Suprapubic skin (tissue), 4 donors: Measurements from ENCODE around the gene NFIL3. TPM values are rescaled to one million over a fixed set of nuclear protein-coding genes. Genes with fewer than 3 reads are reported as not detected.

Experiments
- DNase-seq, 2 donors: peaks; one replicate each; pipeline ENCODE4 v3.0.0-alpha.2; 2019; ENCODE audit warnings: low spot score in 2 of 2
- H3K27ac ChIP-seq: fragments of 200-600 bp; sonication (generic); one replicate; pipeline ENCODE4 v1.5.1; 2019
- H3K27me3 ChIP-seq: fragments of 200-600 bp; sonication (generic); one replicate; pipeline ENCODE4 v1.5.1; 2019
- H3K36me3 ChIP-seq: fragments of 200-600 bp; sonication (generic); one replicate; pipeline ENCODE4 v1.5.1; 2019
- H3K4me1 ChIP-seq: fragments of 200-600 bp; sonication (generic); one replicate; pipeline ENCODE4 v1.5.1; 2019
- H3K4me3 ChIP-seq: fragments of 200-600 bp; sonication (generic); one replicate; pipeline ENCODE4 v1.5.1; 2019; ENCODE audit warnings: mild to moderate bottlenecking
- H3K9me3 ChIP-seq: fragments of 200-600 bp; sonication (generic); one replicate; pipeline ENCODE4 v1.5.1; 2019
- CTCF ChIP-seq, 2 donors: fragments of 200-600 bp in 1 of 2; fragments of 450-650 bp in 1 of 2; sonication (generic) in 1 of 2; IDR thresholded peaks; one replicate each; pipeline ENCODE4 v1.5.1; 2016 to 2019; ENCODE audit warnings: antibody characterized with exemption in 2 of 2, mild to moderate bottlenecking in 1 of 2, moderate library complexity in 1 of 2
- EP300 ChIP-seq: sonication (generic); formaldehyde crosslinking; IDR thresholded peaks from one replicate; pipeline ENCODE4 v1.6.1; 2017; ENCODE audit warnings: antibody characterized with exemption
- POLR2A ChIP-seq, 2 donors: fragments of 450-650 bp; IDR thresholded peaks; one replicate each; pipeline ENCODE4 v1.6.1; 2017; ENCODE audit warnings: antibody characterized with exemption in 2 of 2, mild to moderate bottlenecking in 2 of 2, moderate library complexity in 2 of 2
- POLR2AphosphoS5 ChIP-seq, 3 donors: sonication (generic); formaldehyde crosslinking; IDR thresholded peaks; one replicate each; pipeline ENCODE4 v1.6.1; 2017; ENCODE audit warnings: antibody characterized with exemption in 3 of 3
- WGBS: methylation state at CpG from one replicate; pipeline ENCODE4 v1.1.5; 2018; 5-methylcytosine and 5-hydroxymethylcytosine counted together
- total RNA-seq, 4 donors: library from RNA; depleted of rRNA; stranded (reverse); fragments of >200 nt; gene quantifications; one replicate each; pipeline ENCODE4 v1.1.0, GENCODE V29; 2016

NFIL3 gene
- total RNA-seq, 4 donors from 2014 or later = 28.0 to 58.5 (median 37.8) TPM

DNA sequence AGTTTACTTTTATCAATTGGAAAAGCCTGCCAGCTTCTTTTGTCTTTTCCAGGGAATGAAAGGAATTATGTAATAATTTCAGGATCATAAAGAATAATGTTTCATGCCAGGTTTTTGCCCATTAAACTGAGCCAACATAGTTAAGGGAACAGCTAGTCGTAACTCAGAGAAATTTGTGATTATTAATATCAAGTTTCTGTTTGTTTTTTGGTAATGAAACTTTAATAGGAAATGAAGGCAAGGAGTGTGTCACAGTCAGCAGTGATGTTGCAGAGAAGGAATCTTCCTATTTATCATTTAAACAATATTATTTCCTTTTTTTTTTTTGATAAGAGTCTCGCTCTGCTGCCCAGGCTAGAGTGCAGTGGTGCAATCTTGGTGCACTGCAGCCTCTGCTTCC lies 10.7 kb downstream of the NFIL3 start:
- H3K9me3 ChIP-seq = no peaks in the 10 kb centered on the region
- H3K4me1 ChIP-seq = peaks cover 24% of the 10 kb centered on the region
- 85% methylated on average over 2 of the region's 2 CpGs for whole genome bisulfite sequencing

DNA sequence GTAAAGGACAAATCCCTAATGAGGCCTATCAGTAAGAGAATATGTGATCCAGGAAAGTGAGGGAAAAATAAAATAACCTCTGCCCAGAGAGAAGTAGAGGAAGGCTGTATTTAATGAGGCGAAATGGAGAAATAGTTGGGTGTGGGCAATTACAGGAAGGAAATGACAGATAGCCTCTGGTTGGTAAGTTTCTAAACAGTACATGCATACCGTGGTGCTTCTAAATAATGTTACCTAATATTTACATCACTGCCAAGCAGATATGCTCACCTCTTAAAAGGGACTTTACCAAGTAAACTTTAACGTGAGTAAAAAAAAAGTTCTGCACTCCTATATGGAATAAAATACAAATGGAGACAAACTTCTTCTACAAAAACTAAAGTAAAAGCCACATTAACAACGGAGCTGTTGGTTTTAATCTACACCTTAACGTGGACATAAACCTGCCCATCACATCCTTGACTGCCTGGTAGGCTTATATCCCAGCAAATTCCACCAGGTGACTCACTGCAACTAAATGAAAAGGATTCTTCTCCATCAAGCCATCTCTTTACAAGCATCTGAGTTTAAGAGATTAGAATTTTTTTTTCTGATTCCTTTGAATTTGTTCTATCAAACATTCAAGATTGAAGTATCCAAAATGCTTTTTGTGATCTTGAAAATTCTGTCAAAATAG lies 12.4 kb downstream of the NFIL3 start:
- no peak for DNase-seq
- 65% methylated on average over 5 of the region's 5 CpGs for WGBS

More for the DNA sequence above, 10.7 kb downstream of the NFIL3 start:
- H3K27ac ChIP-seq = no peak overlapping the region
- no peaks in the 10 kb centered on the region for H3K27me3 ChIP-seq
- peaks cover 24% of the 10 kb centered on the region for H3K36me3 ChIP-seq
- no peak for DNase-seq
- H3K4me3 ChIP-seq = no peak overlapping the region
- TF ChIP-seq CTCF (IDR thresholded peaks at IDR 0.05) = no peak
- no peak for TF ChIP-seq POLR2A (IDR thresholded peaks at IDR 0.05)
- TF ChIP-seq POLR2AphosphoS5 (IDR thresholded peaks at IDR 0.05) = no peak
- TF ChIP-seq EP300 = no peak

GRCh38 chr9:91410161-91410560 lies 13.5 kb downstream of the NFIL3 start:
- peaks cover 34% of the 10 kb centered on the region for H3K36me3 ChIP-seq
- H3K9me3 ChIP-seq = no peaks in the 10 kb centered on the region
- H3K27me3 ChIP-seq = no peaks in the 10 kb centered on the region
- H3K27ac ChIP-seq = no peak overlapping the region
- TF ChIP-seq POLR2AphosphoS5 (IDR thresholded peaks at IDR 0.05) (no peak), EP300 (no peak), CTCF (IDR thresholded peaks at IDR 0.05) (no peak), POLR2A (IDR thresholded peaks at IDR 0.05) (no peak)
- H3K4me3 ChIP-seq = no peak overlapping the region
- DNase-seq = no peak
- peaks cover 14% of the 10 kb centered on the region for H3K4me1 ChIP-seq
- 94% methylated on average over 12 of the region's 12 CpGs for WGBS

More for the DNA sequence above, 12.4 kb downstream of the NFIL3 start:
- no peaks in the 10 kb centered on the region for H3K9me3 ChIP-seq
- no peak overlapping the region for H3K4me3 ChIP-seq
- H3K4me1 ChIP-seq = peaks cover 20% of the 10 kb centered on the region
- H3K27me3 ChIP-seq = no peaks in the 10 kb centered on the region
- no peak overlapping the region for H3K27ac ChIP-seq
- TF ChIP-seq EP300 (no peak), POLR2A (IDR thresholded peaks at IDR 0.05) (no peak), POLR2AphosphoS5 (IDR thresholded peaks at IDR 0.05) (no peak), CTCF (IDR thresholded peaks at IDR 0.05) (no peak)
- H3K36me3 ChIP-seq = peaks cover 34% of the 10 kb centered on the region

GRCh38 chr9:91408475-91408874 lies 15.2 kb downstream of the NFIL3 start:
- Histone ChIP-seq H3K36me3 (peaks cover 34% of the 10 kb centered on the region), H3K4me1 (peaks cover 11% of the 10 kb centered on the region), H3K27me3 (no peaks in the 10 kb centered on the region), H3K9me3 (no peaks in the 10 kb centered on the region), H3K4me3 (no peak overlapping the region), H3K27ac (no peak overlapping the region)
- 98% methylated on average over 1 of the region's 1 CpG for WGBS
- TF ChIP-seq POLR2AphosphoS5 (IDR thresholded peaks at IDR 0.05) (no peak), POLR2A (IDR thresholded peaks at IDR 0.05) (no peak), EP300 (no peak), CTCF (IDR thresholded peaks at IDR 0.05) (no peak)
- no peak for DNase-seq

DNA sequence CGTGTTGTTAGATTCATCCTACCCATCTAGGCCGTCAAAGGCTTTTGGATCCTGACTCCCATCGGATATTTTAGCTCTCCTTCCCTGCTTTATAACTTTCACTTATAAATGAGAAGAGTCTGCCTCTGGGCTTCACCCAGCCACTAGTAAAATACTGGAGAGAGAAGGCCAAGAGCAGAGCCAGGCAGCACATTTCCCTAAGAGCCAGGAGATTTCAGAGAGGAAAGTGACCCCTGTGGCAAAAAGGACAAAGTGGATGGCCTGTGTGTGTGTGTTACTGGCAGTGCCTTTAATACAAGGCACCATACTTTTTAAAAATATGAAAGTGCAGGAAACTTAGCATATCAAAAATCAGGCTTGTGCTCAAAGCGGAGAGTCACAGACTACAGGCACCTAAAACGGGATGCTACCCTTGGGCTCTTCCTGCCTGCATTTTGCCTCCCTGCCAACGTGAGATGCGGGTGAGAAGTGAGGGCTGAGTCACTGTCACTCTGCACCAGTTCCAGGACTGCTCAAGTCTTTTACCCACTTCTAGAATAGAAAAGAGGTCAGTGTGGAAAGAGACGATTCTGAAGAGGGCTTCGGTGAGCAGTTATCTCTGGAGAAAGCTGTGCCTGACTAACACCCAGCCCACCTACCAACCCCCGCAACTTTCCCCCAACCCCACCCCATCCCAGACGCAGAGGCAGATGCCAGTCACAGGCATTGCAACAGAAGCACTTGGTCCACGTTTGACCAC lies 15.9 kb downstream of the NFIL3 start:
- no peak for TF ChIP-seq POLR2A (IDR thresholded peaks at IDR 0.05)
- no peak for TF ChIP-seq CTCF (IDR thresholded peaks at IDR 0.05)
- no peak for TF ChIP-seq EP300
- TF ChIP-seq POLR2AphosphoS5 (IDR thresholded peaks at IDR 0.05) = no peak
- H3K27me3 ChIP-seq = no peaks in the 10 kb centered on the region
- H3K4me1 ChIP-seq = peaks cover 11% of the 10 kb centered on the region
- DNase-seq = no peak
- no peak overlapping the region for H3K27ac ChIP-seq
- H3K36me3 ChIP-seq = peaks cover 34% of the 10 kb centered on the region
- WGBS = 84% methylated on average over 12 of the region's 12 CpGs
- H3K4me3 ChIP-seq = no peak overlapping the region
- H3K9me3 ChIP-seq = no peaks in the 10 kb centered on the region
